ENCODE results near the gene NLRP14. TPM values are rescaled to one million over a fixed set of nuclear protein-coding genes. Genes with fewer than 3 reads are reported as not detected.

The NLRP14 gene
- total RNA-seq, 1 donor from 2014 or later = 0.34 TPM

- intact Hi-C loops (cut with micrococcal nuclease) = no loop called here
Measured at GRCh38 chr11:7050191-7050590, 29.9 kb downstream of the NLRP14 start.

- intact Hi-C loops (cut with micrococcal nuclease) = no loop called here
Measured at GRCh38 chr11:7056828-7057513, 36.7 kb downstream of the NLRP14 start.

- intact Hi-C loops (cut with micrococcal nuclease) = no loop called here
Measured at GRCh38 chr11:7057641-7058040, 37.4 kb downstream of the NLRP14 start.

- intact Hi-C loops (cut with micrococcal nuclease) = no loop called here
Measured at GRCh38 chr11:7060868-7061267, 40.6 kb downstream of the NLRP14 start.

GRCh38 chr11:7062534-7062933 is 42.3 kb downstream of the NLRP14 start:
- intact Hi-C loops (cut with micrococcal nuclease) = no loop called here

GRCh38 chr11:7072401-7073028 is 52.2 kb downstream of the NLRP14 start:
- intact Hi-C loops (cut with micrococcal nuclease) = no loop called here

GRCh38 chr11:7077101-7077500 is 56.8 kb downstream of the NLRP14 start:
- intact Hi-C loops (cut with micrococcal nuclease) = no loop called here

- intact Hi-C loops (cut with micrococcal nuclease) = no loop called here
Measured at GRCh38 chr11:7079545-7080135, 59.4 kb downstream of the NLRP14 start.

- intact Hi-C loops (cut with micrococcal nuclease) = no loop called here
Measured at GRCh38 chr11:7080900-7081299, 60.6 kb downstream of the NLRP14 start.

- intact Hi-C loops (cut with micrococcal nuclease) = no loop called here
Measured at GRCh38 chr11:7081441-7081840, 61.2 kb downstream of the NLRP14 start.

GRCh38 chr11:7088921-7089320 is 68.6 kb downstream of the NLRP14 start, which contains the start of gene RBMXL2:
Gene RBMXL2 (plus strand): TSS chr11:7088998. CDS start chr11:7089121, 123 bp downstream.
- intact Hi-C loops (cut with micrococcal nuclease) = no loop called here

- intact Hi-C loops (cut with micrococcal nuclease) = no loop called here
Measured at GRCh38 chr11:7089328-7090251, 69.3 kb downstream of the NLRP14 start.

GRCh38 chr11:7098235-7098832 is 78.1 kb downstream of the NLRP14 start:
- intact Hi-C loops (cut with micrococcal nuclease) = loop anchor here (1.0 to 5.0 kb wide), 10 partner anchors 179 to 1000 kb away; partner anchors contain the start of genes EIF3F and PPFIBP2

- intact Hi-C loops (cut with micrococcal nuclease) = no loop called here
Measured at GRCh38 chr11:7115780-7116179, 95.5 kb downstream of the NLRP14 start.

- intact Hi-C loops (cut with micrococcal nuclease) = no loop called here
Measured at GRCh38 chr11:7116370-7116769, 96.1 kb downstream of the NLRP14 start.

Other genes starting within 250 kb of the NLRP14 start
- gene OR2AG2, start 248.5 kb upstream of the NLRP14 start, total RNA-seq = 0.41 TPM in 1 of 2 replicates, not detected in the other
- gene OR2AG1, start 237.5 kb upstream of the NLRP14 start, total RNA-seq = not detected in 2 replicates
- gene OR6A2, start 220.8 kb upstream of the NLRP14 start, total RNA-seq = 0.05 and 0.12 TPM in 2 replicates
- gene OR10A5, start 174.8 kb upstream of the NLRP14 start, total RNA-seq = not detected in 2 replicates
- gene OR10A2, start 157.4 kb upstream of the NLRP14 start, total RNA-seq = not detected in 2 replicates
- gene OR10A4, start 143.9 kb upstream of the NLRP14 start, total RNA-seq = not detected in 2 replicates
- 0.20 TPM in 2 replicates for gene OR2D2, start 128.0 kb upstream of the NLRP14 start, total RNA-seq
- not detected in 2 replicates for gene OR2D3, start 99.5 kb upstream of the NLRP14 start, total RNA-seq
- 1.9 and 2.3 TPM in 2 replicates for gene ZNF215, start 94.1 kb upstream of the NLRP14 start, total RNA-seq
- gene ZNF214, start 133 bp upstream of the NLRP14 start, total RNA-seq = not detected in 2 replicates
- gene RBMXL2, start 68.5 kb downstream of the NLRP14 start, total RNA-seq = 0.10 TPM in 1 of 2 replicates, not detected in the other
- not detected in 2 replicates for gene SYT9, start 231.4 kb downstream of the NLRP14 start, total RNA-seq

All from T-helper 1 cell treated with Interleukin-12 subunit alpha and Interleukin-12 subunit beta and Interleukin-4 antibody, amounts not matched to agents 30 ng/mL and 1 ng/mL, for 36 hours (primary cell).